Activated CD8-positive, alpha-beta T cell treated with anti-CD3 and anti-CD28 coated beads, Interleukin-2, amount 10 ng/mL, durations not matched to agents 7 days and 5 days (primary cell): ENCODE data around the gene RNF13. TPM values are rescaled to one million over a fixed set of nuclear protein-coding genes. Genes with fewer than 3 reads are reported as not detected.
"Not testable (repeated sequence)": the region's sequence is repeated elsewhere in the genome, so short reads cannot be mapped to it uniquely, and the experiment has no call there.

Experiments used
- ATAC-seq: fragments of 150-1000 bp; cut with Tn5 transposase; one replicate; pipeline ENCODE4 v1.10.0; 2021; ENCODE audit warnings: moderate library complexity
- CTCF ChIA-PET: fragments of 350-600 bp; sonication (Branson Sonifier 250); formaldehyde crosslinking; loops from one replicate; lab custom pipeline; 2021; ENCODE audit warnings: antibody characterized with exemption; lab: Charles Lee
- POLR2A ChIA-PET: fragments of 350-600 bp; sonication (Branson Sonifier 250); formaldehyde crosslinking; loops from one replicate; lab custom pipeline; 2021; ENCODE audit warnings: antibody characterized with exemption; lab: Charles Lee
- DNase-seq: peaks from one replicate; pipeline ENCODE4 v3.0.0-alpha.2; 2020
- H3K27ac Mint-ChIP-seq: one replicate; pipeline ENCODE4 v1.8.0; 2021; ENCODE audit warnings: mild to moderate bottlenecking, mixed read lengths
- H3K27me3 Mint-ChIP-seq: one replicate; pipeline ENCODE4 v1.8.0; 2021; ENCODE audit warnings: low read depth, mixed read lengths
- H3K36me3 Mint-ChIP-seq: one replicate; pipeline ENCODE4 v1.8.0; 2021; ENCODE audit warnings: low read depth, mixed read lengths
- H3K4me1 Mint-ChIP-seq: one replicate; pipeline ENCODE4 v1.8.0; 2021; ENCODE audit warnings: low read depth, mixed read lengths
- H3K4me3 Mint-ChIP-seq: one replicate; pipeline ENCODE4 v1.8.0; 2021; ENCODE audit warnings: mild to moderate bottlenecking, mixed read lengths
- H3K9me3 Mint-ChIP-seq: one replicate; pipeline ENCODE4 v1.8.0; 2022; ENCODE audit warnings: mixed read lengths; ENCODE audit not compliant: insufficient read depth
- total RNA-seq, 2 experiments: library from RNA; stranded (reverse); gene quantifications; one replicate each; pipeline ENCODE4 v1.2.3, GENCODE V29; 2021

RNF13 gene
- total RNA-seq, 2 experiments from 2014 or later: 30.6 to 31.3 TPM

DNA sequence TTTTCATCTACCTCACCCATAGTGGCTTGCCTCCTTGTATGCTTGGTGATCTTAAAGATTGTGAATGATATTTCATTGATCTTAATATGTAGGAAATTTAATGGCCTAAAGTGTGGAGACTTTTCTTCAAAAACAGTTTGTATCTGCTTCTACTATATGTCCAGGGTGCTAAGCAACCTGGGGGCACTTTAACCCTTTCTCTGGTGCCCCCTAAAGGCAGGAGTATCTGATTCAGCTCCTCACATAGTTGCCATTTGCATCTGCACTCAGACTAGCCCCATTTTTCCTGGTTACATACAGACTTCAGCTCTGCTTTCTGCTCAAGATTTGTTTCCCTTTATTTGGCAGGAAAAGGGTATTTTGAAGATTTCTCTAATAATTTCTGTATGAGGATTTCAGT lies 162.9 kb downstream of the RNF13 start:
- no peak overlapping the region for H3K27ac Mint-ChIP-seq
- H3K9me3 Mint-ChIP-seq: no peaks in the 10 kb centered on the region
- CTCF ChIA-PET: interaction anchor here (2.0 kb wide), 1 partner anchor 9 kb away, joined by 4 read pairs; no protein-coding TSS in a partner anchor

DNA sequence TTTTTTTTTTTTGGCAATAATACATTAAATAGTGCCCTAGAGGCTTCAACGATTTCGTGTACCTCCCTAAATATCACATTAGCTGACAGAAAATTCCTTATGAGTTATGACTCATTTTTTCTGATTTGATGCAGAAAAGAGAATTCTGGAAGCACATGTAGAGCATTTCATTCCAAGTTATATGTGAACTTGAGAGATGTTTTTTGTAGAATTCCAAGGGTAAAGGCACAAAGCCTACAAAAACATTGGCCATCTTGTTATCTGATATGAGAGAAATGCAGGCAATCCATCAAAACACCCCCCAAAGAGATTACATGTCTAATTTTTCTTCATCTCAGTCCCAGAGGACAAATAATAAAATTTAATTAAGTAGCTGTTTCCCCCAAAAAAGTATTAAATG lies 164.4 kb downstream of the RNF13 start:
- ATAC-seq (no peak), DNase-seq (no peak)
- H3K27ac Mint-ChIP-seq: no peak overlapping the region
- POLR2A ChIA-PET: no interaction called here
- H3K4me3 Mint-ChIP-seq: no peak overlapping the region
- no peaks in the 10 kb centered on the region for H3K9me3 Mint-ChIP-seq
- CTCF ChIA-PET: interaction anchor here (1.0 to 2.0 kb wide), 2 partner anchors 9 to 10 kb away, joined by 3 to 4 read pairs; no protein-coding TSS in a partner anchor
- H3K4me1 Mint-ChIP-seq: no peaks in the 10 kb centered on the region
- H3K27me3 Mint-ChIP-seq: peaks cover 38% of the 10 kb centered on the region
- H3K36me3 Mint-ChIP-seq: no peaks in the 10 kb centered on the region

More for the DNA sequence above, 162.9 kb downstream of the RNF13 start:
- peaks cover 7% of the 10 kb centered on the region for H3K4me1 Mint-ChIP-seq
- peaks cover 48% of the 10 kb centered on the region for H3K27me3 Mint-ChIP-seq
- POLR2A ChIA-PET: no interaction called here
- ATAC-seq (no peak), DNase-seq (no peak)
- H3K4me3 Mint-ChIP-seq: no peak overlapping the region
- H3K36me3 Mint-ChIP-seq: no peaks in the 10 kb centered on the region

DNA sequence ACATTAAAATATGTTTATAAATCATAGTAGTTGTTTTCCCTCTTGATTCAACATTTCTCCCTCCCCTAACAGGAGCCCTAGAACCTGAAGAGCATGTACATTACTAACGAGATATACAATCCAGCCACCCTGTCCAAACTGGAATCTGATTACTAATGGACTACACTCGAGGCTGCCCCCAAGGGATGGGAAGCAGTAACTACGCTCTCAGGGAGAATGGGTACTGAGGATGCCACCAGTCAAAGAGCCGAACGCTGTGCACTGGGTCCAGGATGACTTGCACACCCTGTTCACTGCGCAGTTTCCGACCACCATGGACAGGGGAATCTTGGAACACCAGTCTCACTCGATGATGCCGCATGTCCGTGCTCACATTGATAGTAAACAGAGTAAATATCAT lies 169.0 kb downstream of the RNF13 start:
- H3K9me3 Mint-ChIP-seq, H3K4me3 Mint-ChIP-seq, DNase-seq, H3K4me1 Mint-ChIP-seq, H3K27ac Mint-ChIP-seq, POLR2A ChIA-PET, CTCF ChIA-PET, H3K36me3 Mint-ChIP-seq: not testable (repeated sequence)
- peak; percentile 49 for ATAC-seq
- H3K27me3 Mint-ChIP-seq: peaks cover 21% of the 10 kb centered on the region

DNA sequence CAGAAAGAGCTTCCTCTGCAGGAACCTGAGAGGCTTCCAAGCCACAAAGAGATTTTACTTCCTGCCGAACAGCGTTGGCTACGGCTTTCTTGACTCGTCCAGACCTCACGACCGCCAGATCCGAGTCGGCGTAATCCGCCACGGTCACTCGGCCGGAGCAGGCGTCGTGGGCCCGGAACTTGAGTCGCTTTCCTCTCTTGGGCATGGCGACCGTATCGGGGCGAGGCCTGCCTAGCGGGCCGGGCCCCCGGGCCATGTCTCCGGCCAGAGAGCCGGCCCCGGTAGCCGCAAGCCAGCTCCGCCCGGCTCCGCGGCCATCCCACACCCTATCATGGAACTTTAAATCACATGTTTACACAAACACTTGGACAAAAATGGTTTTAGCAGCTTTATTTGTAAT lies 170.0 kb downstream of the RNF13 start:
- DNase-seq, H3K9me3 Mint-ChIP-seq, POLR2A ChIA-PET, ATAC-seq, H3K36me3 Mint-ChIP-seq, H3K27ac Mint-ChIP-seq, H3K4me1 Mint-ChIP-seq, H3K4me3 Mint-ChIP-seq: not testable (repeated sequence)
- CTCF ChIA-PET: interaction anchor here (0.9 kb wide), 1 partner anchor 27 kb away, joined by 3 read pairs; no protein-coding TSS in a partner anchor
- peaks cover 21% of the 10 kb centered on the region for H3K27me3 Mint-ChIP-seq

DNA sequence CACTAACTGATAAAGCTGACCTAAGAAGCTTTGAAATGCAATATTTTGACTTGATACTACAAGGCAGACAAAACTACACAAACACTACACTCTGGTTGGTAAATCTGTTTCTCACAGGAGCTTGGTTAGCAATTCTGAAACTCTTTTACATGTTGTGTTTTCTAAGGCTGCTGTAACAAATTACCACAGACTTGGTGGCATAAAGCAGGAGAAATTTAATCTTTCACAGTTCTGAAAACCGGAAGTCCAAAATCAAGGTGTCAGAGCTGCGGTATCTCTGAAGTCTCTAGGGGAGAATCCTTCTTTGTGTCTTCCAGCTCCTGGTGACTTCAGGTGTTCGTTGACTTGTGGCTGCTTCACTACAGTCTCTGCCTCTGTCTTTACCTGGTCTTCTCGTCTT lies 170.6 kb downstream of the RNF13 start:
- Mint-ChIP-seq H3K4me1 (no peaks in the 10 kb centered on the region), H3K27ac (no peak overlapping the region), H3K27me3 (peaks cover 19% of the 10 kb centered on the region), H3K9me3 (no peaks in the 10 kb centered on the region), H3K36me3 (no peaks in the 10 kb centered on the region), H3K4me3 (no peak overlapping the region)
- ChIA-PET POLR2A (no interaction called here), CTCF (interaction anchor here (0.9 kb wide), 1 partner anchor 28 kb away, joined by 3 read pairs; no protein-coding TSS in a partner anchor)
- DNase-seq (no peak), ATAC-seq (no peak)

DNA sequence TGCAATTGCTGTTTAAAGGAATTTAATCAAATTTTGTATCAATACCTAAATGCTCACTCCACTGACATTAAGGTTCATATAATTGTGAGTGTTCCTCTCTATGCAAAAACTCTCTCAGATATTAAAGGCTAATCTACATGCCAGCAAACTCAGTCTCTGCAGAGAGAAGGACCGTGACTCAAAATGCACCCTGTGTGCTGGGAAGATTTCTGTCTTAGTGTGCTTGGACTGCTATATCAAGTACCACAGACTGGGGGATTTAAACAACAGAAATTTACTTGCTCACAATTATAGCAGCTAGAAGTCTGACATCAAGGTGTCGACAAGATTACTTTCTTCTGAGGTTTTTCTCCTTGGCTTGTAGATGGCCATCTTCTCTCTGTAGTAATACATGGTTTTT lies 176.3 kb downstream of the RNF13 start:
- ChIA-PET CTCF (no interaction called here), POLR2A (no interaction called here)
- peaks cover 9% of the 10 kb centered on the region for H3K27me3 Mint-ChIP-seq
- H3K27ac Mint-ChIP-seq: no peak overlapping the region
- H3K36me3 Mint-ChIP-seq: no peaks in the 10 kb centered on the region
- no peak for DNase-seq
- ATAC-seq: no peak
- H3K9me3 Mint-ChIP-seq: no peaks in the 10 kb centered on the region
- no peak overlapping the region for H3K4me3 Mint-ChIP-seq
- no peaks in the 10 kb centered on the region for H3K4me1 Mint-ChIP-seq

DNA sequence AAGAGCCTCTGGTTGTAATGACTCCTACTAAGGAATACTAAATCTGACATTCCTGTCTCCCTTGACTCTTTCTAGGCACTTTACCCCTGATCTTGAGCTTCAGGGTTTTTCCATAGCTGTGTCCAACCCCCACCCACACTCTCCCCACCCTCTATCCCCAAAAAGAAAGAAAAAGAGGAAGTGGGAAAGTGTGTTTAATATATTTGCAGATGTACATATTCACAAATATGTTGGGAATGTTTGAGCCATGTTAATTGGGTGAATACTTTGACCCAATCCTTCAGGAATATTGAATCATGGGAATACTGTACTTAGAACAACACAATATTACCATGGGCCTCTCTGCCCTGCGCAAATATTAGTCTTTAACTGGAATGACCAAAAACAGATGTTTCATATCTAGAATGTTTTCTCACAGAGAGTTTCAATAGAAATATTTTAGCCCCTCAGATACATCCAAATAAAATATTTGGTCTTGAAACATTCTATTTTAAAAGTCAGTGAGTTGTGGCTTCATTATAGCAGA lies 177.5 kb downstream of the RNF13 start:
- POLR2A ChIA-PET: no interaction called here
- Mint-ChIP-seq H3K4me1 (no peaks in the 10 kb centered on the region), H3K4me3 (no peak overlapping the region)

DNA sequence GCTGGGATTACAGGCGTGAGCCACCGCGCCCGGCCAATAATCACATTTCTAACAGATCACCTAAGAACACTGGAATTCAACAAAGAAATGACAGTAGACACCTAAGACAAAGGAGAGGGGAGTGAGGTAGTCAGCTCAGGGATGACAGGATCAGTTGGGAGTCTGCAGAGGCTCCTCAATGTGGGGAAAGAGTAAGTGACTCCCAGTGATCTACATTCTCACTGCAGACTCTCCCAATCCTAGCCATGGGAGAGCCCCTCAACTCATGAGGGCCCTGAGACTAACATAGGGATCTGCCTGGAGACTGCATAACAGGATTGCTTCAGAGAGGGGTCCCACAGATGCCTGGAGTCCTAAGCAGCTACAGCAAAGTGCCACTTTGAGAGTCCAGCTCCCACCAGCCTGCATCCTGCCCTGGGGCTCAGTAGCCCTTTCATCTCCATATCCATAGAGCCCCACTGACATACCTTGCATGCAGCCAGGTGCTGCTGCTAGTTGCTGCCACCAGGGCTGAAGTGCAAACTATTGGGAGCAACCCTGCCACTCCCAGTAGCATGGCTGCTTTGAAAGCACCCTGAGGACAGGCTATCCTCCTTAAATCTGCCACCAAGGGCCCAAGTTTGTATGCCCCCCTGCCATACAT lies 179.5 kb downstream of the RNF13 start:
- no peak for ATAC-seq
- H3K27me3 Mint-ChIP-seq: no peaks in the 10 kb centered on the region
- POLR2A ChIA-PET: no interaction called here
- no peak overlapping the region for H3K4me3 Mint-ChIP-seq
- peaks cover 10% of the 10 kb centered on the region for H3K9me3 Mint-ChIP-seq
- no peaks in the 10 kb centered on the region for H3K4me1 Mint-ChIP-seq
- no peak overlapping the region for H3K27ac Mint-ChIP-seq
- no peak for DNase-seq
- CTCF ChIA-PET: no interaction called here
- no peaks in the 10 kb centered on the region for H3K36me3 Mint-ChIP-seq

More for the DNA sequence above, 177.5 kb downstream of the RNF13 start:
- no peak overlapping the region for H3K27ac Mint-ChIP-seq
- ATAC-seq (no peak), DNase-seq (no peak)
- H3K9me3 Mint-ChIP-seq: peaks cover 10% of the 10 kb centered on the region
- H3K36me3 Mint-ChIP-seq: no peaks in the 10 kb centered on the region
- CTCF ChIA-PET: no interaction called here
- peaks cover 7% of the 10 kb centered on the region for H3K27me3 Mint-ChIP-seq

DNA sequence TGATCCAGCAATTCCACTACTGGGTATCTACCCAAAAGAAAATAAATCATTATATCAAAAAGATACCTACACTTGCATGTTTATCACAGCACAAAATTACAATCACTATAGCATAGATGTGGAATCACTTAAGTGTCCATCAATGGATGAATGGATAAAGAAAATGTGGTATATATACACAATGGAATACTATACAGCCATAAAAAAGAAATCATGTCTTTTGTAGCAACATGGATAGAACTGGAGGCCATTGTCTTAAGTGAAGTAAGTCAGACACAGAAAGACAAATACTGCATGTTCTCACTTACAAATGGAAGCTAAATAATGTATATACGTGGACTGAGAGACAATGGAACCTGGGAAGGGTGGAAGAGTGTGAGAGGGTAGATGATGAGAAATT lies 185.9 kb downstream of the RNF13 start:
- Mint-ChIP-seq H3K27me3 (peaks cover 6% of the 10 kb centered on the region), H3K36me3 (no peaks in the 10 kb centered on the region), H3K27ac (no peak overlapping the region), H3K4me3 (no peak overlapping the region), H3K9me3 (peaks cover 10% of the 10 kb centered on the region), H3K4me1 (no peaks in the 10 kb centered on the region)
- POLR2A ChIA-PET: no interaction called here
- DNase-seq: no peak
- no peak for ATAC-seq
- CTCF ChIA-PET: interaction anchor here (0.5 kb wide), 1 partner anchor 313 kb away, joined by 3 read pairs; no protein-coding TSS in a partner anchor

DNA sequence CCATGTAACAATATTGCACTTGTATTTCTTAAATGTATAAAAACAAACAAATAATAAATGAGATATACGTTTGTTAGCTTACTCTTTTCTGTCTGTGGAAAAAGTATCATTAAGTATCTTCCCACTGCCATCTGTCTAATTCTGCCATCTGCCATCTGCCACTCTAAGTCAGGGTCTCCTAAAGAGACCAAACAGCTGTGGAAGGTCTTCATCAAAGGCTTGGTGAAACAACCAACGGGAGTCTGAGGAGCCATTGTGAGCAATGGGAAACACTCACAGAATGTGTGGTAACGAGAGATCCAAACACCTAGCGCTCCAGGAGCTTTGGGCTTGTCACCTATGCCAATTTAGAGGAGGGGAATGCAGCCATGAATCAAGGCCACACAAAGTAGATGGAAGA lies 186.4 kb downstream of the RNF13 start:
- Mint-ChIP-seq H3K4me3 (no peak overlapping the region), H3K27ac (no peak overlapping the region), H3K9me3 (peaks cover 10% of the 10 kb centered on the region), H3K36me3 (no peaks in the 10 kb centered on the region), H3K27me3 (peaks cover 6% of the 10 kb centered on the region), H3K4me1 (no peaks in the 10 kb centered on the region)
- ChIA-PET POLR2A (no interaction called here), CTCF (no interaction called here)
- DNase-seq (no peak), ATAC-seq (no peak)

DNA sequence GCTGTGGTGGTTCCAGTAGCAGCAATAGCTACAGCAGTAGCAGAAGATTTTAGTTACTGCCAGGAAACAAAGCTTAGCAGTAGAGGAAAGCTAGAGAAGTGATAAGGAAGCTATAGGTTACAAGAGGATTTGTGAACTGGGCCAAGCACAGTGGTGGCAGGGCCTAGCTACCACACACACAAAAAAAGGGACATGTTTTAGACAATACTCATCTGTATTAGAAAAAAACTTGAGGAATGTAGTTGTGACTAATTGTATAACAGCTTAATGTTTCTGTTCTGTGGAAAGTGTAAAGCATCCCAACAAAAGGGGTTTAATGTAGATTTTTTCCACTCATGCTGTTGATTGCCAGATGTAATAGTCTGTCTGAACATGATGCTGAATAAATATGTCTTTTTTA lies 187.6 kb downstream of the RNF13 start:
- Mint-ChIP-seq H3K27me3 (peaks cover 6% of the 10 kb centered on the region), H3K4me1 (no peaks in the 10 kb centered on the region), H3K9me3 (no peaks in the 10 kb centered on the region), H3K4me3 (no peak overlapping the region), H3K27ac (no peak overlapping the region), H3K36me3 (no peaks in the 10 kb centered on the region)
- no peak for ATAC-seq
- ChIA-PET POLR2A (no interaction called here), CTCF (no interaction called here)
- no peak for DNase-seq

DNA sequence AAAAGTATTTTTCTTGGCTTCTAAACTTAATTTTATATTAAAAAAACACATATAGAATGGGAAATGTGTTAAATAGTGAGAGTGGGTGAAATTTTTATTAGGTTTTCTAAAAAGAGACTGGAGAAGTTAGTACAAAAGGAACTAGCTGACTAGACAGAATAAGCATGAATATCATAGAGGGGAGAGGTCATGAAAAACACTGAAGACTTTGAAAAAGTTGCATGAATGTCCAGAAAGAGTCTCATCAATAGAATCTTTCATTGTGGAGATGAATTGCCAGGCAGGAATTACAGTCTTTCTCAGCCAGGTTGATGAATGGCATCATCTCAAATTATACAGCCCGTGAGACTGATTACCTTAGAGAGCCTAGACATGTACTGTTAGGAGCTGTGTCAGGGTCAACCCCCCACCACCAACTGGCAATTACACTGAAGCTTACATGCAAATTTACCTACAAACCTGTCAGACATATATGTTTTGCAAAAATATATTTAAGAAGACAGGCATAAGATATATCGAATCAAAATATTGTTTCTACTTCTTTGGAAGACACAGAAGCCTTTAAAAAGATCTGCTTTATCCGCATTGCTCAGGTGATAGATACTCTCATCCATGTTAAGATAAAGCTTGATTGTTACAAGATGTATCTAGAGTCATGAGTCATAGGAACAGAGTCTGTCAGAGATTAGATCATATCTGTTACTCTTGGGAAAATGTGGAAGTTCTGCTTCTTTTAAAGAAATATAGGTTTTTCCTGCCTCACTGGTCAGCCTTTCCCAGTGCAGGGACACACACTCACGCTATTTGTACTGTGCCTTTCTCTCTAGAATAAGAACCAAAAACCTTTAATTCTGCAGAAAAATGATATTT lies 192.5 kb downstream of the RNF13 start:
- ChIA-PET CTCF (no interaction called here), POLR2A (no interaction called here)
- H3K9me3 Mint-ChIP-seq: no peaks in the 10 kb centered on the region
- ATAC-seq (no peak), DNase-seq (no peak)
- no peaks in the 10 kb centered on the region for H3K36me3 Mint-ChIP-seq
- H3K4me1 Mint-ChIP-seq: no peaks in the 10 kb centered on the region
- H3K27me3 Mint-ChIP-seq: peaks cover 11% of the 10 kb centered on the region
- no peak overlapping the region for H3K4me3 Mint-ChIP-seq
- no peak overlapping the region for H3K27ac Mint-ChIP-seq
